WI38 (cell line): ENCODE results near the gene SHISA4.
A peak's percentile ranks its signal among the peaks of the same experiment; 100 is the strongest.

Source experiments
- H3K4me3 ChIP-seq: 2 replicates; pipeline ENCODE4 v1.5.1; 2011; ENCODE audit warnings: low read depth, mild to moderate bottlenecking, control low read depth, low read length
- CTCF ChIP-seq: IDR thresholded peaks from 2 replicates; pipeline ENCODE4 v1.5.1; 2012; ENCODE audit warnings: low read depth, mild to moderate bottlenecking, control low read depth, low read length

Gene SHISA4

GRCh38 chr1:201917362-201918033, 28.8 kb downstream of the SHISA4 start:
- no peak overlapping the region for H3K4me3 ChIP-seq
- 0 out of 2 replicates have a peak, but pooled peaks have one; percentile 6 for TF ChIP-seq CTCF

- no peak for TF ChIP-seq CTCF
Measured at GRCh38 chr1:201918343-201918742, 29.6 kb downstream of the SHISA4 start.

GRCh38 chr1:201921952-201922558, 33.4 kb downstream of the SHISA4 start:
- TF ChIP-seq CTCF = no peak
- H3K4me3 ChIP-seq = no peak overlapping the region

More at GRCh38 chr1:201918343-201918742, 29.6 kb downstream of the SHISA4 start:
- no peak overlapping the region for H3K4me3 ChIP-seq

- no peak for TF ChIP-seq CTCF
- no peak overlapping the region for H3K4me3 ChIP-seq
Measured at GRCh38 chr1:201925301-201925567, 36.5 kb downstream of the SHISA4 start.

- no peak overlapping the region for H3K4me3 ChIP-seq
- TF ChIP-seq CTCF = no peak
Measured at GRCh38 chr1:201925981-201926645, 37.4 kb downstream of the SHISA4 start.

- no peak overlapping the region for H3K4me3 ChIP-seq
- TF ChIP-seq CTCF = no peak
Measured at GRCh38 chr1:201928266-201928665, 39.6 kb downstream of the SHISA4 start.

- H3K4me3 ChIP-seq = no peak overlapping the region
- TF ChIP-seq CTCF = no peak
Measured at GRCh38 chr1:201930137-201930536, 41.4 kb downstream of the SHISA4 start.
